Measurements from ENCODE around the gene IFT88.

DNA sequence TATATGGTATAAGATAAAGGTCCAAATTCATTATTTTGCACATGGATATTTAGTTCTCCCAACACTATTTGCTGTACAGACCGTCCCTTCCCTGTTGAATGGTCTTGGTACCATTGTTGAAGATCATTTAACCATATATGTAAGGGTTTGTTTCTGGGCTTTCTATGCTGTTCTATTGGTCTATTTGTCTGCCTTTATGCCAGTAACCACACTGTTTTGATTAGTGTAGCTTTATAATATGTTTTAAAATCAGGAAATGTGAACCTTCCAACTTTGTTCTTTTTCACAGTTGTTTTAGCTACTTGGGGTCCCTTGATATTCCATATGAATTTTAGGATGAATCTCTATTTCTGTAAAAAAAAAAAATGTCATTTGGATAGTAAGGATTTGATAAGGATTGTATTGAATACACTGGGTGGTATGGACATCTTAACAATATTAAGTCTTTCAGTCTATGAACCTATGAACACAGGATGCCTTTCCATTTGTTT lies 16.9 kb downstream of the IFT88 start:
- TF ChIP-seq NFIC (IDR thresholded peaks at IDR 0.05) (no peak), GATA2 (CRISPR knock-in tag; IDR thresholded peaks at IDR 0.05) (no peak), XRCC5 (IDR thresholded peaks at IDR 0.05; ENCODE audit: low read depth, low read length) (no peak), KLF13 (tag; IDR thresholded peaks at IDR 0.05; ENCODE audit: borderline replicate concordance, low read depth) (no peak), EZH2 (IDR thresholded peaks at IDR 0.05; ENCODE audit: borderline replicate concordance, low read depth, low read length) (no peak), CTCF (IDR thresholded peaks at IDR 0.05 in 2 of 3, conservative IDR thresholded peaks at IDR 0.05 in 1 of 3; ENCODE audit: insufficient read depth in 2 of 3, low read depth in 1 of 3, low read length in 3 of 3) (no peak)
- TF ChIP-seq, protein P1, sequence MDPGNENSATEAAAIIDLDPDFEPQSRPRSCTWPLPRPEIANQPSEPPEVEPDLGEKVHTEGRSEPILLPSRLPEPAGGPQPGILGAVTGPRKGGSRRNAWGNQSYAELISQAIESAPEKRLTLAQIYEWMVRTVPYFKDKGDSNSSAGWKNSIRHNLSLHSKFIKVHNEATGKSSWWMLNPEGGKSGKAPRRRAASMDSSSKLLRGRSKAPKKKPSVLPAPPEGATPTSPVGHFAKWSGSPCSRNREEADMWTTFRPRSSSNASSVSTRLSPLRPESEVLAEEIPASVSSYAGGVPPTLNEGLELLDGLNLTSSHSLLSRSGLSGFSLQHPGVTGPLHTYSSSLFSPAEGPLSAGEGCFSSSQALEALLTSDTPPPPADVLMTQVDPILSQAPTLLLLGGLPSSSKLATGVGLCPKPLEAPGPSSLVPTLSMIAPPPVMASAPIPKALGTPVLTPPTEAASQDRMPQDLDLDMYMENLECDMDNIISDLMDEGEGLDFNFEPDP (CRISPR knock-in tag; IDR thresholded peaks at IDR 0.05) = no peak

All from K562 (cell line).